DLD1 (cell line): ENCODE measurements around the gene CCDC12.

Experiments
- in situ Hi-C: cut with HindIII; loops from 2 replicates; pipeline ENCODE4 v1.10.0; 2017; ENCODE audit warnings: low sequenced_read_pairs

Gene CCDC12

DNA sequence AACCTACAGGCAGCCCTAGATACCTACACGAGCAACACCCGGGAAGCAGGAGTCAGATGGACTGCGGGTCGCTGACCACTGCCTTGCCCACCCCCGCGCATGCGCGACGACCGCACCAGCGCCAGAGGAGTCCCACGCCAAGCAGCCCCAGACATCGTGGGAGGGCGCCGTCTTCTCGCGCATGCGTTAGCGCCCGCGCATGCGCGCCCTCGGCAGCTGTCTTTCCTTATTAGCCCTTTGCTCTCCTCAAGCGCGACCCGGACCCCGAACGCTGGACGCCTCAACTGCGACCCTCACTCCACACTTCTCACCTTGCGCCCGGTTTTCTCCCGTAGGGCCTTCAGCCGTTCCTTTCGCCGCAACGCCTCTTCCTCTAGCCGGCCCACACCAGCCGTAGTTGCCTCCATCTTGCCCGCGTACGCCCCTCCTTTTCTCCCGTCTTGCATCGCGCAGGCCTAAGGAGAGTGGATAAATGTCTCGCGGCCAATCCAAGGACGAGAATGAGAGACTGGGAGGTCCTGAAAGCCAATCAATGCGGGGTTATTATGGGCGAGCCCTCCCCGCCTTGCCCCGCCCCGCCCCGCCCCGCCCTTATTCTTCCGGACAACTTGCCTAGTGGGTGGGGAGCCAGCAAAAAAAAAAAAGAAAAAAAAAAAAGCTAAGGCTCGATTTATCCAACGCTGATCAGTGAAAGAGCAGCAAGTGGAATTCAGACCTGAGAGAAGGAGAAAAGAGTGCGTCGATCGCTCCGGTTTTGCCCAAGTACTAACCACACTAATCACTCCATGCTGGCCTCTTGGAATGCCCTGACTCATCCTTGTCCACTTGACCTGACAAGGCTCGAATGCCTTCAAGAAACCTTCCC, at the start of gene CCDC12:
TSS of gene CCDC12 (minus strand) at position 420 of the 865 bp plus-strand sequence. CDS start at position 407, 13 bp downstream.
- in situ Hi-C loops, result no loop called here

DNA sequence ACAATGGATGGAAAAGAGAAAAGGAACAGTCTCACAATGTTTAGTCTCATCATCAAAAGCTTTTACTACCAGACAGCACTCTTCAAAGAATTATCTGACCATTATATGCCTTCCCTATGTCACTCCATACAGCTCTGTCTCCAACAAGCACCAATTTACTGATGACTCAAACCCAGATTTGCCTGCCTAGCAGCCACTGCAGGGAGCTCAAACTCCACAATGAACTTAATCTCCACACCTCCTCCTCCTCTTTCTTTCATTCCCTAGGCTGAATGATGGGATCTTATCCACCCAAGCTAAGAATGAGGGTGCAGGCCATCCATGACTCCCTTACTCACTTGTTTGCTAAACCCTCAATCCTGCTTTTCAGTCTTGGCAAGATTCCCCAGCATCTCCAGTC, 48.4 kb upstream of the CCDC12 start:
- in situ Hi-C loops, result no loop called here

DNA sequence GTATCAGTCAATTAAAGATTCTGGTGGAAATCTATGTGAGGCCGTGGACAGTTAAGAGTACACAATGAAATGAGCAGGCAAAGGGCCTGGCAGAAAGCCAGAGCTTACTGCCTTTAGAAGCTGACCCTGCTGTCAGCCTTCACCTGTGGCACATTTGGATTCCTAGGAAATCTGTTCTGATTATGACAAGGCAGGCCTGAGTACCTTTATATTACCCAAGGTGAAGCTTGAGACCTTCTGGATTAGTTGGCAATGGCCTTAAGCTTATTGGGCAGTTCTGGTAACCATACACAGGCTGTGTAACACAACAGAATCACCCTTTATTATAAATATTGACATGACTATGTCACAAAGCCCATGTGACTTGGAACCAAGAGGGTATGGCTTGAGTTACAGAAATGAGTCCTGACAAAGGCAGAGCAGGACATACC, 46.1 kb upstream of the CCDC12 start:
- in situ Hi-C loops, result no loop called here

- in situ Hi-C loops, result no loop called here
Observed at GRCh38 chr3:47020311-47020710, 43.8 kb upstream of the CCDC12 start.

DNA sequence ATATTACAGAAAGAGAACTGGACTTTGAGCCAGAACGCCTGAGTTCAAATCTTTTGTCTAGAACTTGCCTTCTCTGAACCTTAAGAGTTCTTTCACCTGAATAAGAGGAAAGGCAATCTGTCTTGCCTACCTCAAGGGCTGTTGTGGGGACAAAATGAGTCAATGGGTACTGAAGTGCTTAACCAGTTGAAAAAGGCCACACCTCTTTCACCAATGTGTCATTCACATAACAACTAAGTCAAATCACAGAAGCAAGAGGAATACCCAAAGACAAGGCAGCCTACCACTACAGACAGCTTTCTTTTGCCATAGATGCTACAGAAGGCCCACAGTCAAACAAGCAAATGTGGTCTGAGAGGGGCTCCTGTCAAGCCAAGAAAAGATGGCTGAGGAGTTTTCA, 42.7 kb upstream of the CCDC12 start:
- in situ Hi-C loops, result no loop called here

GRCh38 chr3:47018269-47018611, 41.7 kb upstream of the CCDC12 start:
- in situ Hi-C loops, result no loop called here

DNA sequence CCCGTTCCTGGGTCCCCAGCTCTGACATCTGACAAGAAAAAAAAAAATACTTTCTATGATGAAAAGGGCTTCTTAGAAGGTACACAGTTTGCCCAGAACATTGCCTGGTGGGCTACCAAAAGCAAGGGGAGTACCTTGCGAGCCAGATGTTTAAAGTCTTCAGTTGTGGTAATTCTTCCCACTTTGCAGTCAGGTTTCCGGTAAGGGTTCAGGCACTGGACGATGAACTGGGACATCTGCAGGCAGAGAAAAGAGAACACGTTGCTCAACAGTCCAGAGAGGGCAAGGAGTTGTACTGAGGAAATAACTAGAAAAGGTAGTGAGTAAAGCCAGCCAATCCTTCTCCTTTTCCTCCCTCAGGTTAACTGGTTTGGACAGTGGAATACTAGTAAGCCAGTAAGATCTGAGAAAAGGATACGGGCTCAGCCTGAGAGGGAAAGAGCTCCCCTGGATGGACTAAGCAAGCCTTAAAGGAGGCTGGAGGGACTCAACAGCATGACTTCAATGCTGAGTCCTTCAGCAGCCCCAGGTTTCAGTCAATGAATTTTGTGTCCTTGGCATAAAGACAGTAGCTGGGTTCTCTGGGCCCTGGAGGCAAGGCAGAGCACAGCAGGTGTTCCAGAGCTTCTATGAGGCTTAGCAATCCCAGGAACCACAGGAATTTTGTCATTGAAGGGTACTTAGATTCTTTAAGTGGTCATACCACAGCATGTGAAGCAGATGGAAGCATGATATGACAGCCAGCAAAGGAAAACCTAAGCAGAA, 41.1 kb upstream of the CCDC12 start:
- in situ Hi-C loops, result no loop called here

GRCh38 chr3:47016934-47017435, 40.4 kb upstream of the CCDC12 start:
- in situ Hi-C loops, result no loop called here

DNA sequence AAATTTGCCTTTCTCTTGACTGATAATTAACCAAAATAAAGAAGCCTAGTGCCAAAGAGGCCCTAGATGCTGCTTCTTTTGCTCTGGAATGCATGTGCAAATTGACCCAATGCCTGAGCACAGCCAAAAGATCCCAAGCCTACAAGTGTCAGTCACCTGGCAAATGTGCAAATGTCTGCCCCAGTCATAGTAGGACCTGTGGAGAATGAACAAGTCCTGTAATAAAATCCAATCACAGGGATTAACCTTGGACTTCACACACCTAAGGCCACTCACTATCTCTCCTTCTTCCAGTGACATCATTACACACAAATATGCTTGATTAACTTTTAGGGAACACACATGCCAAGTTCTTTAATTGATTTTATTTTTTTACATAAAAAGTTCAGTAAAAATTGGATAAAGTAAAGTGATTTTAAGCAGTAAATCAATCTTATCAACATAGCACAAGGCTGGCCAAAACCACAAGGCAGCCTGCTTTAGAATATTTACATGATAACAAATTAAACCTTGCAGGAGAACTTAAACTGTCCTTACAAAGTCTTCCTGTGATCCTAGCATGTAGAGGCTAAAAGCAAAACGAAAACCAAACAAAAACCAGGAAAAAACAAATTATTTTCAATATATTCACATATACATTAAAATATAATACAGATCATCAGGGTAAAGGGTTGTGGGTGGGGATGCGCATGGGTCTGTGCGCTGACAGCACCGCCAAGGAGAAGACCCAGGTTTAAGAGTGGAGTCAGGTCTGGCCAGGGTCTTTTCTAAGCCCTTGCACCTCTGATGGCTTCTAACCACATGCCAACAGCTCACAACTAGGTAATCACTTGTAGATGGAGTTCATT, 39.8 kb upstream of the CCDC12 start:
- in situ Hi-C loops, result no loop called here

DNA sequence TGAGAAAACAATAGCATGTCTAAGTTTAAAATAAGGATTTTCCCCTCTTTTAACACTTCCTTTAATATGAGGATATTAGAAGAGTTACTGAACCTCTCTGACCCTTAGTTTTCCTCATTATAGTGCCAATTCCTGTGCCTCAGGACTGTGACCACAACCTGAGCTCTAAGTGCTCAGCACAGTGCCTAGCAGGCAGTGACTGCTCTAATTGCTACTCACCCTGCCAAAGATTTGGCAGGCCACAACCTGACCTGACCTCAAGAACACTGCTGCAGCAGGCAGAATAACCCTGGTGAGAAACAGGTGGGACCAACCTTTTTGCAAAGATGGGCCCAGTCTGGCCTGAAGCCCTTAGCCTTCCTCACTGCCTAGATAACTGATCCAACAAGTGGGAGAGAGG, 38.6 kb upstream of the CCDC12 start:
- in situ Hi-C loops, result no loop called here

DNA sequence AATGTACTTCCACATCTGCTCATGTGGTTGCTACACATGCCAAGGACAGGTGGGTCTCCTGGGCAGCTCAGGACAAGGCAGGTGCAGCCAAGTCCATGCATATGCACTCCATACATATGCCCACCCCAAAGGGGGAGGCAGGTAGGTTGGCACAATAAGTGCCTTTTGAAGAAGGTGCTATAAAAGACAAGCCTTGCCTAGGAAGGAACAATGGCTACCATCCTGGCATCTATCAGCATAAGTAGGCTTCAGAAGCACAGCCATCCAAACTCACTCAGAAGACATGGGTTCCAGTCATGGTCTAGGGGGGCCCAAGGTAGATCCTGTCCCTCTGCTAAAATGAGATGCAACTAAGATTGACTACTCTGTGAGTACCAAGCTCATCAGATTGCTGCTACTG, 37.5 kb upstream of the CCDC12 start:
- in situ Hi-C loops, result no loop called here

DNA sequence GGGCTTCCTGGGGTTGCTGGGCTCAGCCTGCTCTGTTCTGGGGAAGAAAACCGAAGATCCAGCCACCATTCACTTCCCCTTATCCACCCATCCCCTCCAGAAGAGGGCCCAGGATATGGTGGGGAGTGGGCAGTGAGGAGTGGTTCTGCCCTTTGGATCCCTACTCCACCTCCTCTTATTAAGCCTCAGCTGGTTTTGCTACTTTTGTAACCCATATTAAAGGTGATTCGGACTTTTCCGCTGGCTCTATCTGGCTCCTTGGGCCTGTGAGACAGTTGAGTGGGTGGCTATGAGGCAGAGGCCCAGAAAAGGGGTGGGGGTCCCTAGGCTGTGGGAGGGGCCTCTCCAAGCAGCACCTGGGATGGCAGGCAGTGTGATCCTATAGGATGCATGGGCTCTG, 36.7 kb upstream of the CCDC12 start:
- in situ Hi-C loops, result no loop called here

DNA sequence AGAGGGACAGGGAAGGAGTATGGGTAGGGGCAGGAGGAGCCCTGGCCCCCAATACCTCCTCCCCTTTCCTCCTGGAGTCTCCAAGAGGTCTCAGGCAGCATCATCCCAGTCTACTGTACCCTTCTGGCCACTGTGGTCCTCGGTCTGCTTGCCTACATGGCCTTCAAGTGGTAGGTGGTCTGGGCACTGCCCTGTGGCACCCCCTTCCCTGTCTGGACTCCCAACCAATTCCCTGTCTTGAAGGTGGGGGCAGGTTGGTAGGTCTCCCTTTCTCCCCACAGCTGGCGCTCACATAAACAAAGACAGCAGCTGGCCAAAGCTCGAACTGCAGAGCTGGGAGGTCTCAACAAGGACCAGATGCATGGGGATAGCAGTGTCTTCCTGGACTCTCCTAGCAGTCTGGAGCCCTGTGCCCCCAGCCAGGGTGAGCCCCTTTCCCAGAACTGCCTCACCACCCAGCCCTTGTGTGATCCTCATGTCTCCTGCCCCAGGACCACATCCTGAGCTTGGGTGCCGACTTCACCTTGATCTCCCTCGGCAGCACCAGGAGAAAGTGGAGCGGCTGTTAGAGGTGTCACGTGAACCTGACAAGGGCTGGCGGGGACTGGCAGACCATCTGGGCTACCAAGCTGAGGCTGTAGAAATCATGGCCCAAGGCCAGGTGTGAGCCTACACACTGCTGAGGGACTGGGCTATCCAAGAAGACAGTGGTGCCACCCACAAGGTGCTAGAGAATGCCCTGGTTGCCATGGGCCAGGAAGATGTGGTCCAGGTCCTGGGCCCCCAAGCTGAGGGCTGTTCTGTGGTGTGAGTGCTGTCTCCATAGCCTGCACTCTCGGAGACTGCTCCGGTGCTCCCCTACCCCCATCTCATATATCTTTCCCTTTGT, 36.0 kb upstream of the CCDC12 start:
- in situ Hi-C loops, result no loop called here

- in situ Hi-C loops, result no loop called here
Observed at GRCh38 chr3:47011371-47011770, 34.8 kb upstream of the CCDC12 start.

- in situ Hi-C loops, result no loop called here
Observed at GRCh38 chr3:47010910-47011309, 34.4 kb upstream of the CCDC12 start.

DNA sequence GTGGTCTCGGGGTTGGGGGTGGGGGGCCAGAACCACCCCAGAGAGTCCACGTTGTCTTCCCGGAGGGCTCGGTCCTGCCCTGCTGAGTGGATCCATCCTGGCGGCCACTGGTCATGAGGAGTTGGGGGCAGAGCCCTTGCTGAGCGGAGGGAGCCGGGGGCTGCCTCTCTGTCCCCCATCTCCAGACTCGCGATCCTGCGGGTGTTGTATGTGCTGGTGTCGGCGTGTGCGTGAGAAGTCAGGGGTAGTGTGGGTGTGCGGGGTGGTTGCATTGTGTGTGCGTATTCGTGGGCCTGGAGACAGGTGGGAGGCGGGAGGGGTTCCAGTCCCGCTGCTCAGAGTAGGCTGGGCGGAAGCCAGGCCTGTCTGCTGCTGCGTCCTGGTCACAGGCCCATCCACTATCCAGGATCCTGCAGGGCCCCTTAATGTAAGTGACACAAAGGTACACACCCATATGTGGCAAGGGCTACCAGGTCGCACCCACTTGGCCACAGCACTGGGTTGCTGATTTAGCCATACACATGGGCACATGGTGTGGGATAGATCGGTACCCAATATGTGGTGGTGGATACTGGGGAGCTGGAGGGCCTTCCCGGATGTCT, 33.7 kb upstream of the CCDC12 start:
- in situ Hi-C loops, result no loop called here

DNA sequence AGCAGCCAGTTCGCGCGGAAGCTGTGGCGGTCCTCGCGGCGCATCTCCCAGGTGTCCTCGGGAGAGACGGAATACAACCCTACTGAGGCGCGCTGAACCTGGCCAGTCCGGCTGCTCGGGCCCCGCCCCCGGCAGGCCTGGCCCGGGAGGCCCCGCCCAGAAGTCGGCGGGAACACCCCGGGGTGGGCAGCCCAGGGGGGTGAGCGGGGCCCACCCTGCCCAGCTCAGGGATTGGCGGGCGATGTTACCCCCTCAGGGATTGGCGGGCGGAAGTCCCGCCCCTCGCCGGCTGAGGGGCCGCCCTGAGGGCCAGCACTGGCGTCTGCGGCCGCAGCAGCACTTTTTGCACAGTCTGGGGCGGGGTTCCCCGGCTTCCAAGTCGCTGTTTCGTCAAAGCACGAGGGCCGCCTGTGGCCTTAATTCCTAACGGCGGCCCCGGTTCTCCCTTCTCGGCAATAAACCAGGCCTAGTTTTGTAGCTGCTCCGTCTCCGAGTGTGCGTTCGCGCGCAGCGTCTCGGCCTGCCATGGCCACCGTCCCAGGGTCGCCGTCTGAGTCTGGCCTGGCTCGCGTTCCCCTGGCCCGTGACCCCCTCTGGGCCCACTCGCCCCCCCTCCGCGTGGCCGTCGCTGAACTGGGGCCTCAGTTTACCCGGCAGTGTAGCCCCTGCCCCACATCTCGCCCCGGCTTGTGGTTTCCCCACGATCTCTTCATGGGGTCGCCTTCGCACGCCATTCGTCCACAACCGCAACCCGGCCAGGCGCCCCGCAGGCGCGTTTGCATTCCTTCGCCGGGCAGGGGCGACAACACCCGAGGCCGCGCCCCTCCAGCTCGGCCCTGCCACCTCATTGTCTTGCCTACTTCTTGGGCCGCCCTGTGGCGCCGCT, 32.9 kb upstream of the CCDC12 start:
- in situ Hi-C loops, result no loop called here

- in situ Hi-C loops, result no loop called here
Observed at GRCh38 chr3:47008851-47009224, 32.3 kb upstream of the CCDC12 start.
